ENCODE results near the gene TXLNB. TPM values are rescaled to one million over a fixed set of nuclear protein-coding genes. Genes with fewer than 3 reads are reported as not detected.

TXLNB gene
- total and polyA plus RNA-seq, 2 donors (not counting 1 experiment from before 2014, with no cell fraction given): 3.4 to 3.6 TPM

GRCh38 chr6:139198529-139199288 is 93.1 kb downstream of the TXLNB start:
- no peaks in the 10 kb centered on the region for H3K79me2 ChIP-seq (ENCODE audit: control insufficient read depth, insufficient read depth, low read length)
- POLR2A ChIA-PET: no interaction called here
- 21% methylated on average over 2 of the region's 4 CpGs for WGBS (ENCODE audit: insufficient coverage)
- no peaks in the 10 kb centered on the region for H3K27me3 ChIP-seq (replicated peaks in 1 of 4; ENCODE audit: control extremely low read depth in 1 of 4, control insufficient read depth in 3 of 4, insufficient read depth in 4 of 4, low read length in 3 of 4)
- H4K20me1 ChIP-seq (ENCODE audit: control insufficient read depth, insufficient read depth, low read length, poor library complexity, severe bottlenecking): no peaks in the 10 kb centered on the region
- no peak overlapping the region for H3K4me3 Mint-ChIP-seq
- ATAC-seq (ENCODE audit: low read depth) (no peak), DNase-seq (no peak)
- no peaks in the 10 kb centered on the region for H3K9me3 ChIP-seq (ENCODE audit: control extremely low read depth in 1 of 3, control insufficient read depth in 2 of 3, insufficient read depth in 1 of 3, low read length in 2 of 3)
- H2AFZ ChIP-seq (ENCODE audit: insufficient read depth, low read depth, low read length, poor library complexity, severe bottlenecking): no peak overlapping the region
- no peaks in the 10 kb centered on the region for H3K4me1 Mint-ChIP-seq
- CTCF ChIA-PET: no interaction called here
- intact Hi-C loops (cut with micrococcal nuclease): no loop called here
- H3K9ac ChIP-seq (ENCODE audit: low read length): no peak overlapping the region
- no peaks in the 10 kb centered on the region for H3K4me1 ChIP-seq (ENCODE audit: control insufficient read depth in 2 of 2, insufficient read depth in 2 of 2, low read length in 2 of 2)
- no peaks in the 10 kb centered on the region for H3K27me3 Mint-ChIP-seq
- no peak overlapping the region for H3K4me3 ChIP-seq (ENCODE audit: control extremely low read depth in 1 of 5, extremely low read depth in 1 of 5, insufficient read depth in 1 of 5, low read depth in 2 of 5, low read length in 4 of 5)
- TF ChIP-seq, protein P1, sequence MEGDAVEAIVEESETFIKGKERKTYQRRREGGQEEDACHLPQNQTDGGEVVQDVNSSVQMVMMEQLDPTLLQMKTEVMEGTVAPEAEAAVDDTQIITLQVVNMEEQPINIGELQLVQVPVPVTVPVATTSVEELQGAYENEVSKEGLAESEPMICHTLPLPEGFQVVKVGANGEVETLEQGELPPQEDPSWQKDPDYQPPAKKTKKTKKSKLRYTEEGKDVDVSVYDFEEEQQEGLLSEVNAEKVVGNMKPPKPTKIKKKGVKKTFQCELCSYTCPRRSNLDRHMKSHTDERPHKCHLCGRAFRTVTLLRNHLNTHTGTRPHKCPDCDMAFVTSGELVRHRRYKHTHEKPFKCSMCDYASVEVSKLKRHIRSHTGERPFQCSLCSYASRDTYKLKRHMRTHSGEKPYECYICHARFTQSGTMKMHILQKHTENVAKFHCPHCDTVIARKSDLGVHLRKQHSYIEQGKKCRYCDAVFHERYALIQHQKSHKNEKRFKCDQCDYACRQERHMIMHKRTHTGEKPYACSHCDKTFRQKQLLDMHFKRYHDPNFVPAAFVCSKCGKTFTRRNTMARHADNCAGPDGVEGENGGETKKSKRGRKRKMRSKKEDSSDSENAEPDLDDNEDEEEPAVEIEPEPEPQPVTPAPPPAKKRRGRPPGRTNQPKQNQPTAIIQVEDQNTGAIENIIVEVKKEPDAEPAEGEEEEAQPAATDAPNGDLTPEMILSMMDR (IDR thresholded peaks at IDR 0.05): no peak
- TF ChIP-seq EZH2 (IDR thresholded peaks at IDR 0.05; ENCODE audit: borderline replicate concordance, insufficient read depth, low read depth, low read length, poor library complexity, severe bottlenecking): no peak
- no peak overlapping the region for H3K4me2 ChIP-seq (replicated peaks; ENCODE audit: low read depth, low read length, poor library complexity, severe bottlenecking)
- H3K36me3 ChIP-seq (replicated peaks in 1 of 2; ENCODE audit: control extremely low read depth in 1 of 2, control insufficient read depth in 1 of 2, extremely low read depth in 1 of 2, insufficient read depth in 2 of 2, low read length in 1 of 2): no peaks in the 10 kb centered on the region
- no peak overlapping the region for H3K27ac ChIP-seq (ENCODE audit: low read length in 2 of 2)
- H3K9me3 Mint-ChIP-seq (ENCODE audit: insufficient read depth): no peaks in the 10 kb centered on the region
- no peak overlapping the region for H3K27ac Mint-ChIP-seq

DNA sequence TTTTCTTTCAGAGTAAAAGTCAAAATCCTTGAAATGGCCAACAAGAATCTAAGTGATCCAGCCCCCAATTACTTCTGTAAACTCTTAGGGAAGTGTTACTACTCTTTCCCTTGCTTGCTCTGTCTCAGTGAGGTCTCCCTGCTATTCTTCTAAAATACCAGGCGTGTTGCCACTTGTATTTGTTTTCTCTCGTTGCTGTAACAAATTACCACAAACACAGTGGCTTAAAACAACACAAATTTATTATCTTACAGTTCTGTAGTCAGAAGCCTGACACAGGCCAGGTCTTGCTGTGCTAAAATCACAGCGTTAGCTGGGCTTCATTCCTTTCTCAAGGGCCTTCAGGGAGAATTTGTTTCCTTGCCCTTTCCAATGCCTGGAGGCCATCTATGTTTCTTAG is 97.1 kb downstream of the TXLNB start:
- Mint-ChIP-seq H3K4me1 (no peaks in the 10 kb centered on the region), H3K9me3 (ENCODE audit: insufficient read depth) (no peaks in the 10 kb centered on the region), H3K27ac (no peak overlapping the region), H3K27me3 (no peaks in the 10 kb centered on the region), H3K4me3 (no peak overlapping the region)
- H2AFZ ChIP-seq (ENCODE audit: insufficient read depth, low read depth, low read length, poor library complexity, severe bottlenecking): no peak overlapping the region
- 98% methylated on average over 3 of the region's 3 CpGs for WGBS (ENCODE audit: insufficient coverage)
- ChIA-PET CTCF (no interaction called here), POLR2A (no interaction called here)
- DNase-seq (no peak), ATAC-seq (ENCODE audit: low read depth) (no peak)
- TF ChIP-seq, protein P1 (IDR thresholded peaks at IDR 0.05): no peak
- no peak for TF ChIP-seq EZH2 (IDR thresholded peaks at IDR 0.05; ENCODE audit: borderline replicate concordance, insufficient read depth, low read depth, low read length, poor library complexity, severe bottlenecking)
- no peak overlapping the region for H3K4me3 ChIP-seq (ENCODE audit: control extremely low read depth in 1 of 5, extremely low read depth in 1 of 5, insufficient read depth in 1 of 5, low read depth in 2 of 5, low read length in 4 of 5)
- no peak overlapping the region for H3K27ac ChIP-seq (ENCODE audit: low read length in 2 of 2)
- H3K79me2 ChIP-seq (ENCODE audit: control insufficient read depth, insufficient read depth, low read length): no peaks in the 10 kb centered on the region
- no peaks in the 10 kb centered on the region for H3K4me1 ChIP-seq (ENCODE audit: control insufficient read depth in 2 of 2, insufficient read depth in 2 of 2, low read length in 2 of 2)
- no peak overlapping the region for H3K4me2 ChIP-seq (replicated peaks; ENCODE audit: low read depth, low read length, poor library complexity, severe bottlenecking)
- H4K20me1 ChIP-seq (ENCODE audit: control insufficient read depth, insufficient read depth, low read length, poor library complexity, severe bottlenecking): no peaks in the 10 kb centered on the region
- no peaks in the 10 kb centered on the region for H3K36me3 ChIP-seq (replicated peaks in 1 of 2; ENCODE audit: control extremely low read depth in 1 of 2, control insufficient read depth in 1 of 2, extremely low read depth in 1 of 2, insufficient read depth in 2 of 2, low read length in 1 of 2)
- H3K9me3 ChIP-seq (ENCODE audit: control extremely low read depth in 1 of 3, control insufficient read depth in 2 of 3, insufficient read depth in 1 of 3, low read length in 2 of 3): no peaks in the 10 kb centered on the region
- intact Hi-C loops (cut with micrococcal nuclease): no loop called here
- no peaks in the 10 kb centered on the region for H3K27me3 ChIP-seq (replicated peaks in 1 of 4; ENCODE audit: control extremely low read depth in 1 of 4, control insufficient read depth in 3 of 4, insufficient read depth in 4 of 4, low read length in 3 of 4)
- H3K9ac ChIP-seq (ENCODE audit: low read length): no peak overlapping the region

Data from B cell (primary cell).